ENCODE measurements around the gene GAB2. TPM values are rescaled to one million over a fixed set of nuclear protein-coding genes. Genes with fewer than 3 reads are reported as not detected.

GAB2 gene
- total and polyA plus RNA-seq, 2 of the 4 experiments (the other 2 are of a cell fraction) = 3.3 to 5.9 TPM

- Histone ChIP-seq H3K27ac (ENCODE audit: insufficient read depth, low read length) (no peak overlapping the region), H3K27me3 (ENCODE audit: control insufficient read depth, insufficient read depth, low read length) (no peaks in the 10 kb centered on the region), H2BK15ac (ENCODE audit: low read depth, low read length) (no peak overlapping the region), H3K14ac (replicated peaks; ENCODE audit: low read depth, low read length) (no peak overlapping the region), H3K4me3 (ENCODE audit: insufficient read depth, low read depth, low read length) (no peak overlapping the region), H4K20me1 (ENCODE audit: insufficient read depth, low read length) (no peaks in the 10 kb centered on the region), H3K18ac (ENCODE audit: low read depth, low read length) (peak overlapping the region; percentile 41), H3K9me1 (ENCODE audit: insufficient read depth, low read length) (no peaks in the 10 kb centered on the region; the same call in 1 of the 2 replicates), H3K9me3 (ENCODE audit: control insufficient read depth, insufficient read depth, low read length) (no peaks in the 10 kb centered on the region), H2AK9ac (replicated peaks; ENCODE audit: low read depth, low read length, poor library complexity) (no peak overlapping the region), H3K4me1 (ENCODE audit: control insufficient read depth, insufficient read depth, low read length) (peaks cover 10% of the 10 kb centered on the region), H3K4me2 (ENCODE audit: low read depth, low read length) (no peak overlapping the region), H3K9ac (ENCODE audit: low read depth, low read length) (no peak overlapping the region), H2AFZ (replicated peaks; ENCODE audit: low read length, poor library complexity) (no peak overlapping the region), H4K5ac (ENCODE audit: low read depth, low read length) (no peak overlapping the region; the same call in 1 of the 2 replicates), H3K56ac (ENCODE audit: extremely low read depth, insufficient read depth, low read length) (no peak overlapping the region), H3K36me3 (ENCODE audit: control insufficient read depth, insufficient read depth, low read length) (no peaks in the 10 kb centered on the region), H3K23ac (ENCODE audit: low read depth, low read length) (no peak overlapping the region), H4K91ac (ENCODE audit: insufficient read depth, low read depth, low read length) (no peak overlapping the region), H3K4ac (ENCODE audit: low read depth, low read length) (peak overlapping the region; percentile 29; the same call in 1 of the 2 replicates), H2BK5ac (ENCODE audit: low read depth, low read length, poor library complexity, severe bottlenecking) (no peak overlapping the region), H2BK20ac (ENCODE audit: low read depth, low read length) (peak overlapping the region; percentile 28; the same call in 1 of the 2 replicates), H4K8ac (ENCODE audit: low read depth in 2 of 2, low read length in 2 of 2) (no peak overlapping the region), H2AK5ac (ENCODE audit: low read depth, low read length) (no peak overlapping the region), H2BK120ac (ENCODE audit: low read depth, low read length) (peak overlapping the region; percentile 45), H3K79me1 (ENCODE audit: low read depth in 1 of 2, low read length in 2 of 2) (no peaks in the 10 kb centered on the region)
- no TSS peak for BruUV-seq (replicated peaks)
- ChIA-PET CTCF (interaction anchor here (0.5 to 0.6 kb wide), 2 partner anchors 9 to 455 kb away, joined by 3 read pairs; no protein-coding TSS in a partner anchor), POLR2A (ENCODE audit: unreplicated experiment) (no interaction called here)
- TF ChIP-seq RCOR1 (IDR thresholded peaks at IDR 0.05; ENCODE audit: insufficient replicate concordance, low read length) (no peak), CEBPB (IDR thresholded peaks at IDR 0.05; ENCODE audit: low read depth, low read length) (no peak), SMC3 (IDR thresholded peaks at IDR 0.05; ENCODE audit: low read depth, low read length) (no peak), BHLHE40 (IDR thresholded peaks at IDR 0.05; ENCODE audit: low read depth, low read length) (no peak), POLR2A (IDR thresholded peaks at IDR 0.05; ENCODE audit: low read depth, low read length) (no peak), ELK1 (IDR thresholded peaks at IDR 0.05; ENCODE audit: borderline replicate concordance, low read depth, low read length) (no peak), CHD1 (IDR thresholded peaks at IDR 0.05; ENCODE audit: low read depth, low read length) (no peak), FOS (IDR thresholded peaks at IDR 0.05; ENCODE audit: low read depth, low read length) (no peak), MAFK (IDR thresholded peaks at IDR 0.05; ENCODE audit: low read depth, low read length) (no peak), CTCF (conservative IDR thresholded peaks at IDR 0.05; ENCODE audit: low read depth, low read length) (no peak)
- in situ Hi-C loops (cut with MboI; ENCODE audit: low sequenced_read_pairs) (no loop called here), dilution Hi-C loops (cut with HindIII; ENCODE audit: low sequenced_read_pairs, unreplicated experiment) (no loop called here), intact Hi-C loops (cut with micrococcal nuclease) (no loop called here)
- DNase-seq (no peak), ATAC-seq (ENCODE audit: low read depth) (no peak)
- WGBS, 2 experiments (ENCODE audit: extremely low coverage in 2 of 2, insufficient read length in 1 of 2) = no CpG with 5 or more reads among the region's 4 CpGs
Observed at GRCh38 chr11:78425399-78426070, 7.9 kb upstream of the GAB2 start.

Data from IMR-90 (cell line).